Measurements from ENCODE around the gene PLA2G7. TPM values are rescaled to one million over a fixed set of nuclear protein-coding genes. Genes with fewer than 3 reads are reported as not detected.

PLA2G7 gene
- total and polyA plus RNA-seq, 10 of the 15 experiments (the other 5 are each of a cell fraction or from before 2014, with no cell fraction given) = not detected

DNA sequence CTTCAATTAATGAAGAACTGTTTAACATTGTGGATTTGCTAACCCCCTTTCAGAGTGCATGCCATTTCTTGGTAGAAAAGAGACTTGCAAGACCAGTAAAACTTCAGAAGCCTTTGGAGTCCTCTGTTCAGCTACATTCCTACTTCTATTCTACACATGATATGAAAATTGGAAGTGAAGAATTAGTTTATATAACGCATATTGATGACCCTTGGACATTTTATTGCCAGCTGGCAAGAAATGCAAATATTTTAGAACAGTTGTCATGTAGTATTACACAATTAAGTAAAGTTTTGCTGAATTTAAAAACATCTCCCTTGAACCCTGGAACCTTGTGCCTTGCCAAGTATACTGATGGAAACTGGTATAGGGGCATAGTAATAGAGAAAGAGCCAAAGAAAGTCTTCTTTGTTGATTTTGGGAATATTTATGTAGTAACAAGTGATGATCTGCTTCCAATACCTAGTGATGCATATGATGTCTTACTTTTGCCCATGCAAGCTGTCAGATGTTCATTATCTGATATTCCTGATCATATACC is 44.2 kb downstream of the PLA2G7 start:
- no peak for DNase-seq (ENCODE audit: low read depth, low spot score)
- no peak for FAIRE-seq
- no peaks in the 10 kb centered on the region for H3K4me1 ChIP-seq (ENCODE audit: control insufficient read depth, insufficient read depth, low read length)
- POLR2A ChIA-PET = no interaction called here
- intact Hi-C loops (cut with micrococcal nuclease; ENCODE audit: unreplicated experiment) (no loop called here), in situ Hi-C loops (cut with MboI) (no loop called here)
- H3K27ac ChIP-seq (ENCODE audit: control insufficient read depth, insufficient read depth) = no peak overlapping the region
- TF ChIP-seq PAX5 (IDR thresholded peaks at IDR 0.05; ENCODE audit: borderline replicate concordance, low read depth, low read length) = no peak
- TF ChIP-seq, protein P1, sequence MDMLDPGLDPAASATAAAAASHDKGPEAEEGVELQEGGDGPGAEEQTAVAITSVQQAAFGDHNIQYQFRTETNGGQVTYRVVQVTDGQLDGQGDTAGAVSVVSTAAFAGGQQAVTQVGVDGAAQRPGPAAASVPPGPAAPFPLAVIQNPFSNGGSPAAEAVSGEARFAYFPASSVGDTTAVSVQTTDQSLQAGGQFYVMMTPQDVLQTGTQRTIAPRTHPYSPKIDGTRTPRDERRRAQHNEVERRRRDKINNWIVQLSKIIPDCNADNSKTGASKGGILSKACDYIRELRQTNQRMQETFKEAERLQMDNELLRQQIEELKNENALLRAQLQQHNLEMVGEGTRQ (IDR thresholded peaks at IDR 0.05; ENCODE audit: borderline replicate concordance, low read depth, low read length) = no peak
- no peak for TF ChIP-seq TARDBP (IDR thresholded peaks at IDR 0.05; ENCODE audit: borderline replicate concordance)
- no peak for TF ChIP-seq EP300 (IDR thresholded peaks at IDR 0.05; ENCODE audit: borderline replicate concordance in 1 of 2, control insufficient read depth in 1 of 2, low read depth in 2 of 2, low read length in 2 of 2)
- no peak overlapping the region for H3K4me2 ChIP-seq (ENCODE audit: control insufficient read depth, insufficient read depth)
- H3K9ac ChIP-seq (ENCODE audit: control insufficient read depth, insufficient read depth, low read length) = no peak overlapping the region
- ATAC-seq = no peak
- H3K79me2 ChIP-seq (ENCODE audit: control insufficient read depth, insufficient read depth, low read length) = no peaks in the 10 kb centered on the region
- H3K4me3 ChIP-seq = no peak overlapping the region
- H4K20me1 ChIP-seq (ENCODE audit: control insufficient read depth, insufficient read depth) = no peaks in the 10 kb centered on the region
- RAD21 ChIA-PET (ENCODE audit: unreplicated experiment) = no interaction called here
- no peaks in the 10 kb centered on the region for H3K36me3 ChIP-seq (ENCODE audit: control insufficient read depth in 2 of 2, insufficient read depth in 2 of 2, low read length in 1 of 2)
- WGBS (ENCODE audit: insufficient coverage, insufficient replicate concordance, low lambda C conversion rate, missing lambda C conversion rate) = 5% methylated on average over 1 of the region's 1 CpG
- no peaks in the 10 kb centered on the region for H3K9me3 ChIP-seq (replicated peaks; ENCODE audit: control insufficient read depth, insufficient read depth, low read length)
- CTCF ChIA-PET = interaction anchor here (1.1 kb wide), 1 partner anchor 13 kb away, joined by 3 read pairs; no protein-coding TSS in a partner anchor
- no peaks in the 10 kb centered on the region; a peak in 1 of 4 replicates for H3K27me3 ChIP-seq (replicated peaks in 1 of 2; ENCODE audit: control insufficient read depth in 2 of 2, insufficient read depth in 2 of 2, low read length in 1 of 2)
- H2AFZ ChIP-seq (ENCODE audit: control insufficient read depth, low read depth, low read length) = no peak overlapping the region
- SMC1A ChIA-PET (ENCODE audit: uncharacterized antibody, unreplicated experiment) = interaction anchor here (0.9 kb wide), 1 partner anchor 12 kb away, joined by 3 read pairs; no protein-coding TSS in a partner anchor
- no TSS peak for BruUV-seq (replicated peaks)

DNA sequence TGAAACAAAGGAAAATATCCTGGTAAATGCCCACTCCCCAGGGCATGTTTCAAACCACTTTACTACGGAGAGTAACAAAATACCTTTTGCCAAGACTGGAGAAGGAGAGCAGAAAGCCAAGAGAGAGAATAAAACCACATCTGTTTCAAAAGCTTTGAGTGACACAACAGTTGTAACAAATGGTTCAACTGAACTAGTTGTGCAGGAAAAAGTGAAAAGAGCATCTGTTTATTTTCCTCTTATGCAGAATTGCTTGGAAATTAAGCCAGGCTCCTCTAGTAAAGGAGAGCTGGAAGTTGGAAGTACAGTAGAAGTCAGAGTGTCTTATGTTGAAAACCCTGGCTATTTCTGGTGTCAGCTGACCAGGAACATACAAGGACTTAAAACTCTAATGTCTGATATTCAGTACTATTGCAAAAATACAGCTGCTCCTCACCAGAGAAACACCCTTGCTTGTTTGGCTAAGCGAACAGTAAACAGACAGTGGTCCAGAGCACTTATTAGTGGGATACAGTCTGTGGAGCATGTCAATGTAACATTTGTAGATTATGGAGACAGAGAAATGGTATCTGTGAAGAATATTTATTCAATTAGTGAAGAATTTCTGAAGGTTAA is 44.9 kb downstream of the PLA2G7 start:
- no peak for ATAC-seq
- in situ Hi-C loops (cut with MboI) (no loop called here), intact Hi-C loops (cut with micrococcal nuclease; ENCODE audit: unreplicated experiment) (no loop called here)
- BruUV-seq (replicated peaks) = no TSS peak
- H3K9me3 ChIP-seq (replicated peaks; ENCODE audit: control insufficient read depth, insufficient read depth, low read length) = no peaks in the 10 kb centered on the region
- no peaks in the 10 kb centered on the region for H3K36me3 ChIP-seq (ENCODE audit: control insufficient read depth in 2 of 2, insufficient read depth in 2 of 2, low read length in 1 of 2)
- no peak overlapping the region for H3K4me2 ChIP-seq (ENCODE audit: control insufficient read depth, insufficient read depth)
- H3K4me1 ChIP-seq (ENCODE audit: control insufficient read depth, insufficient read depth, low read length) = no peaks in the 10 kb centered on the region
- DNase-seq (ENCODE audit: low read depth, low spot score) = no peak
- H3K27ac ChIP-seq (ENCODE audit: control insufficient read depth, insufficient read depth) = no peak overlapping the region
- no peak overlapping the region for H2AFZ ChIP-seq (ENCODE audit: control insufficient read depth, low read depth, low read length)
- WGBS (ENCODE audit: insufficient coverage, insufficient replicate concordance, low lambda C conversion rate, missing lambda C conversion rate) = 25% methylated on average over 2 of the region's 2 CpGs
- FAIRE-seq = no peak
- ChIA-PET RAD21 (ENCODE audit: unreplicated experiment) (no interaction called here), POLR2A (no interaction called here), SMC1A (ENCODE audit: uncharacterized antibody, unreplicated experiment) (no interaction called here), CTCF (interaction anchor here (1.1 kb wide), 1 partner anchor 13 kb away, joined by 3 read pairs; no protein-coding TSS in a partner anchor)
- H3K27me3 ChIP-seq (replicated peaks in 1 of 2; ENCODE audit: control insufficient read depth in 2 of 2, insufficient read depth in 2 of 2, low read length in 1 of 2) = no peaks in the 10 kb centered on the region; a peak in 1 of 4 replicates
- no peaks in the 10 kb centered on the region for H4K20me1 ChIP-seq (ENCODE audit: control insufficient read depth, insufficient read depth)
- no peaks in the 10 kb centered on the region for H3K79me2 ChIP-seq (ENCODE audit: control insufficient read depth, insufficient read depth, low read length)
- H3K9ac ChIP-seq (ENCODE audit: control insufficient read depth, insufficient read depth, low read length) = no peak overlapping the region
- no peak overlapping the region for H3K4me3 ChIP-seq
- TF ChIP-seq, protein P2, sequence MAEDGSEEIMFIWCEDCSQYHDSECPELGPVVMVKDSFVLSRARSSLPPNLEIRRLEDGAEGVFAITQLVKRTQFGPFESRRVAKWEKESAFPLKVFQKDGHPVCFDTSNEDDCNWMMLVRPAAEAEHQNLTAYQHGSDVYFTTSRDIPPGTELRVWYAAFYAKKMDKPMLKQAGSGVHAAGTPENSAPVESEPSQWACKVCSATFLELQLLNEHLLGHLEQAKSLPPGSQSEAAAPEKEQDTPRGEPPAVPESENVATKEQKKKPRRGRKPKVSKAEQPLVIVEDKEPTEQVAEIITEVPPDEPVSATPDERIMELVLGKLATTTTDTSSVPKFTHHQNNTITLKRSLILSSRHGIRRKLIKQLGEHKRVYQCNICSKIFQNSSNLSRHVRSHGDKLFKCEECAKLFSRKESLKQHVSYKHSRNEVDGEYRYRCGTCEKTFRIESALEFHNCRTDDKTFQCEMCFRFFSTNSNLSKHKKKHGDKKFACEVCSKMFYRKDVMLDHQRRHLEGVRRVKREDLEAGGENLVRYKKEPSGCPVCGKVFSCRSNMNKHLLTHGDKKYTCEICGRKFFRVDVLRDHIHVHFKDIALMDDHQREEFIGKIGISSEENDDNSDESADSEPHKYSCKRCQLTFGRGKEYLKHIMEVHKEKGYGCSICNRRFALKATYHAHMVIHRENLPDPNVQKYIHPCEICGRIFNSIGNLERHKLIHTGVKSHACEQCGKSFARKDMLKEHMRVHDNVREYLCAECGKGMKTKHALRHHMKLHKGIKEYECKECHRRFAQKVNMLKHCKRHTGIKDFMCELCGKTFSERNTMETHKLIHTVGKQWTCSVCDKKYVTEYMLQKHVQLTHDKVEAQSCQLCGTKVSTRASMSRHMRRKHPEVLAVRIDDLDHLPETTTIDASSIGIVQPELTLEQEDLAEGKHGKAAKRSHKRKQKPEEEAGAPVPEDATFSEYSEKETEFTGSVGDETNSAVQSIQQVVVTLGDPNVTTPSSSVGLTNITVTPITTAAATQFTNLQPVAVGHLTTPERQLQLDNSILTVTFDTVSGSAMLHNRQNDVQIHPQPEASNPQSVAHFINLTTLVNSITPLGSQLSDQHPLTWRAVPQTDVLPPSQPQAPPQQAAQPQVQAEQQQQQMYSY (CRISPR knock-in tag; IDR thresholded peaks at IDR 0.05) = no peak
- TF ChIP-seq MTA2 (IDR thresholded peaks at IDR 0.05; ENCODE audit: low read depth) (no peak), NFIC (IDR thresholded peaks at IDR 0.05; ENCODE audit: low read depth, low read length) (no peak)

Data from GM12878 (cell line).